A549 (cell line): ENCODE measurements around the gene PIK3R2. TPM values are rescaled to one million over a fixed set of nuclear protein-coding genes. Genes with fewer than 3 reads are reported as not detected.

Experiments used
- ATAC-seq, 2 experiments: fragments of 200-7000 bp in 1 of 2; fragments of >200 bp in 1 of 2; cut with Nextera tagmentation in 1 of 2; cut with Tn5 transposase in 1 of 2; 3 replicates each; pipeline versions ENCODE4 v1.8.0 to v1.9.1; 2018 to 2020; ENCODE audit warnings: mild to moderate bottlenecking in 1 of 2, moderate library complexity in 1 of 2
- CTCF ChIA-PET: fragments of 300-600 bp; sonication (Branson Sonifier 250); formaldehyde crosslinking; extraction: SDS; loops from one replicate; lab custom pipeline; 2021; ENCODE audit warnings: antibody characterized with exemption, inconsistent platforms; lab: Yijun Ruan, JAX
- POLR2A ChIA-PET: fragments of 350-600 bp; formaldehyde crosslinking; extraction: SDS; loops from one replicate; lab custom pipeline; 2021; ENCODE audit warnings: antibody characterized with exemption, inconsistent platforms; lab: Yijun Ruan, JAX
- DNase-seq, 2 experiments: peaks; one replicate each; pipeline versions ENCODE4 v3.0.0 to v3.0.0-alpha.2; 2011 to 2016; ENCODE audit warnings: low read depth in 1 of 2, low spot score in 1 of 2
- FAIRE-seq: peaks from 2 replicates; lab custom pipeline; 2011; peaks lifted over from hg19 to GRCh38; lab: Jason Lieb, UNC
- H3K27ac ChIP-seq, 2 experiments: fragments of >200 bp; sonication (Bioruptor Twin); formaldehyde crosslinking; 3 replicates each; pipeline ENCODE4 v1.5.1; 2016 to 2017
- H3K4me1 ChIP-seq: fragments of >200 bp; sonication (Bioruptor Twin); formaldehyde crosslinking; 3 replicates; pipeline ENCODE4 v1.6.1; 2016
- H3K4me2 ChIP-seq: fragments of >200 bp; sonication (Bioruptor Twin); formaldehyde crosslinking; 3 replicates; pipeline ENCODE4 v1.6.1; 2016
- H3K4me3 ChIP-seq: fragments of >200 bp; sonication (Bioruptor Twin); formaldehyde crosslinking; 3 replicates; pipeline ENCODE4 v1.5.1; 2016
- H3K9me3 ChIP-seq: fragments of >200 bp; sonication (Bioruptor Twin); formaldehyde crosslinking; 3 replicates; pipeline ENCODE4 v1.6.1; 2016
- ATOH8 ChIP-seq: fragments of 250-450 bp; sonication (Bioruptor Pico); IDR thresholded peaks from 2 replicates; pipeline ENCODE4 v1.5.0; 2020; ENCODE audit warnings: low read depth, mild to moderate bottlenecking, moderate library complexity
- CTCF ChIP-seq: fragments of >200 bp; sonication (Bioruptor Twin); formaldehyde crosslinking; IDR thresholded peaks from 3 replicates; pipeline ENCODE4 v1.5.1; 2016
- EHMT2 ChIP-seq: fragments of 200-600 bp; sonication (generic); IDR thresholded peaks from 2 replicates; pipeline ENCODE4 v1.6.1; 2016; ENCODE audit warnings: antibody characterized with exemption, low read depth, mild to moderate bottlenecking, moderate library complexity
- ELK1 ChIP-seq: fragments of 150-350 bp; IDR thresholded peaks from 2 replicates; pipeline ENCODE4 v1.6.1; 2014; ENCODE audit warnings: low read depth, mild to moderate bottlenecking, low read length
- EP300 ChIP-seq, 2 experiments: fragments of >200 bp; sonication (Bioruptor Twin); formaldehyde crosslinking; IDR thresholded peaks; 2 replicates in 1 of 2; 3 replicates in 1 of 2; pipeline ENCODE4 v1.6.1; 2016 to 2017
- FOSB ChIP-seq: fragments of 250-450 bp; sonication (Bioruptor Pico); IDR thresholded peaks from 2 replicates; pipeline ENCODE4 v1.5.0; 2020; ENCODE audit warnings: mild to moderate bottlenecking, moderate library complexity
- FOSL2 ChIP-seq, 2 experiments: fragments of 450-650 bp in 1 of 2; fragments of >200 bp in 1 of 2; sonication (Bioruptor Twin) in 1 of 2; formaldehyde crosslinking; IDR thresholded peaks; 2 replicates each; pipeline versions ENCODE4 v1.5.0 to v1.6.1; 2016 to 2020; ENCODE audit warnings: mild to moderate bottlenecking in 1 of 2, moderate library complexity in 1 of 2
- GATA3 ChIP-seq: IDR thresholded peaks from 2 replicates; pipeline ENCODE4 v1.6.1; 2012; ENCODE audit warnings: borderline replicate concordance
- HEYL ChIP-seq: fragments of 250-450 bp; sonication (Bioruptor Pico); IDR thresholded peaks from 2 replicates; pipeline ENCODE4 v1.8.0; 2021; ENCODE audit warnings: mild to moderate bottlenecking, moderate library complexity
- HMGXB4 ChIP-seq: fragments of 250-450 bp; sonication (Bioruptor Pico); IDR thresholded peaks from 2 replicates; pipeline ENCODE4 v1.5.0; 2021; ENCODE audit warnings: mild to moderate bottlenecking, moderate library complexity, borderline replicate concordance
- HOXB13 ChIP-seq: fragments of 250-450 bp; sonication (Bioruptor Pico); IDR thresholded peaks from 2 replicates; pipeline ENCODE4 v1.5.0; 2020; ENCODE audit warnings: low read depth, mild to moderate bottlenecking, moderate library complexity
- HOXB5 ChIP-seq: fragments of 250-450 bp; sonication (Bioruptor Pico); IDR thresholded peaks from 2 replicates; pipeline ENCODE4 v1.5.0; 2020; ENCODE audit warnings: mild to moderate bottlenecking, moderate library complexity
- JUN ChIP-seq, 2 experiments: fragments of >200 bp; sonication (Bioruptor Twin); formaldehyde crosslinking; IDR thresholded peaks; 2 replicates in 1 of 2; 3 replicates in 1 of 2; pipeline ENCODE4 v1.6.1; 2016 to 2017
- KDM1A ChIP-seq: fragments of 200-600 bp; sonication (generic); IDR thresholded peaks from 2 replicates; pipeline ENCODE4 v1.6.1; 2016; ENCODE audit warnings: low read depth, mild to moderate bottlenecking
- KDM5A ChIP-seq: fragments of 200-600 bp; sonication (generic); IDR thresholded peaks from 2 replicates; pipeline ENCODE4 v1.6.1; 2016; ENCODE audit warnings: antibody characterized with exemption, mild to moderate bottlenecking
- MAX ChIP-seq: IDR thresholded peaks from 2 replicates; pipeline ENCODE4 v1.6.1; 2012
- MAZ ChIP-seq: fragments of 150-350 bp; IDR thresholded peaks from 2 replicates; pipeline ENCODE4 v1.6.1; 2014; ENCODE audit warnings: antibody characterized with exemption, low read depth, low read length, borderline replicate concordance
- NPAS2 ChIP-seq: fragments of 250-450 bp; sonication (Bioruptor Pico); IDR thresholded peaks from 2 replicates; pipeline ENCODE4 v1.8.0; 2022; ENCODE audit warnings: mild to moderate bottlenecking, moderate library complexity, borderline replicate concordance
- PHF8 ChIP-seq: fragments of 200-600 bp; sonication (generic); IDR thresholded peaks from 2 replicates; pipeline ENCODE4 v1.6.1; 2016; ENCODE audit warnings: low read depth, mild to moderate bottlenecking, antibody characterized with exemption, moderate library complexity, borderline replicate concordance
- POLR2AphosphoS2 ChIP-seq: conservative IDR thresholded peaks from 2 replicates; pipeline ENCODE4 v1.6.1; 2012; ENCODE audit warnings: low read length, improper control_type of control experiment, inconsistent platforms
- RAD21 ChIP-seq, 2 experiments: fragments of >200 bp in 1 of 2; sonication (Bioruptor Twin) in 1 of 2; formaldehyde crosslinking in 1 of 2; IDR thresholded peaks in 1 of 2; conservative IDR thresholded peaks in 1 of 2; 2 replicates in 1 of 2; 3 replicates in 1 of 2; pipeline ENCODE4 v1.6.1; 2012 to 2018; ENCODE audit warnings: inconsistent platforms in 1 of 2
- RCOR1 ChIP-seq: fragments of 150-350 bp; IDR thresholded peaks from 2 replicates; pipeline ENCODE4 v1.6.1; 2014; ENCODE audit warnings: antibody characterized with exemption, low read length, low read depth
- RNF2 ChIP-seq: fragments of 200-600 bp; sonication (generic); IDR thresholded peaks from 2 replicates; pipeline ENCODE4 v1.6.1; 2016; ENCODE audit warnings: low read depth, mild to moderate bottlenecking, antibody characterized with exemption, moderate library complexity, borderline replicate concordance
- ZFP36 ChIP-seq: fragments of 450-650 bp; IDR thresholded peaks from 2 replicates; pipeline ENCODE4 v1.6.1; 2014; ENCODE audit warnings: borderline replicate concordance; ENCODE audit not compliant: partially characterized antibody
- WGBS: methylation state at CpG from one replicate; pipeline ENCODE4 v1.1.6; 2017; ENCODE audit errors: missing lambda C conversion rate; 5-methylcytosine and 5-hydroxymethylcytosine counted together
- polyA plus RNA-seq, 4 experiments: library from polyadenylated mRNA; depleted of rRNA in 3 of 4; stranded (reverse); fragments of >200 nt; fragmentation: RNase III in 1 of 4; extraction: RNeasy Plus Mini Kit Qiagen cat#74134 plus additional on column Dnase treatment in 1 of 4; gene quantifications; 2 replicates in 3 of 4; 3 replicates in 1 of 4; pipeline ENCODE4 v1.2.3, GENCODE V29; 2011 to 2017

PIK3R2 gene
- polyA plus RNA-seq, 2 of the 4 experiments (the other 2 are of a cell fraction), result 6.7 to 8.3 TPM

GRCh38 chr19:18122860-18123795 is 29.8 kb upstream of the PIK3R2 start:
- Histone ChIP-seq H3K4me1 (0 out of 3 replicates have a peak, but pooled peaks cover 5% of the 10 kb centered on the region), H3K4me3 (no peak overlapping the region)
- DNase-seq (no peak), FAIRE-seq (no peak)
- ChIA-PET CTCF (interaction anchor here (1.3 to 1.8 kb wide), 3 partner anchors 9 to 45 kb away, joined by 3 to 7 read pairs (median 3); no protein-coding TSS in a partner anchor), POLR2A (interaction anchor here (0.5 kb wide), 1 partner anchor 74 kb away, joined by 3 read pairs; no protein-coding TSS in a partner anchor)
- 85% methylated on average over 18 of the region's 27 CpGs for WGBS
- TF ChIP-seq KDM5A (no peak), JUN (IDR thresholded peaks at IDR 0.05) (no peak), GATA3 (no peak), RAD21 (conservative IDR thresholded peaks at IDR 0.05 in 1 of 2, IDR thresholded peaks at IDR 0.05 in 1 of 2) (no peak), POLR2AphosphoS2 (no peak), EP300 (IDR thresholded peaks at IDR 0.05) (no peak)
- TF ChIP-seq, all 56 proteins: peak for 0
- no peak overlapping the region for H3K27ac ChIP-seq
- no peak for ATAC-seq
- no peaks in the 10 kb centered on the region for H3K9me3 ChIP-seq
- no peak overlapping the region for H3K4me2 ChIP-seq

- no peak overlapping the region for H3K4me2 ChIP-seq
- ChIA-PET POLR2A (no interaction called here), CTCF (interaction anchor here (0.9 to 1.7 kb wide), 2 partner anchors 10 to 44 kb away, joined by 4 to 8 read pairs; no protein-coding TSS in a partner anchor)
- no peak overlapping the region for H3K4me3 ChIP-seq
- H3K9me3 ChIP-seq, result no peaks in the 10 kb centered on the region
- 0 out of 3 replicates have a peak, but pooled peaks cover 2% of the 10 kb centered on the region for H3K4me1 ChIP-seq
- 87% methylated on average over 6 of the region's 26 CpGs for WGBS
- no peak for TF ChIP-seq FOSB (CRISPR knock-in tag)
- no peak for TF ChIP-seq HOXB5
- no peak for TF ChIP-seq MAZ
- TF ChIP-seq ZFP36, result no peak
- TF ChIP-seq RNF2, result no peak
- no peak for TF ChIP-seq MAX
- no peak for TF ChIP-seq KDM1A
- TF ChIP-seq FOSL2 (IDR thresholded peaks at IDR 0.05), result no peak
- TF ChIP-seq FOSL2 (CRISPR knock-in tag; IDR thresholded peaks at IDR 0.05), result no peak
- no peak for TF ChIP-seq CTCF
- TF ChIP-seq ELK1, result no peak
- ATAC-seq (no peak), DNase-seq (no peak), FAIRE-seq (no peak)
- H3K27ac ChIP-seq, result no peak overlapping the region
These were observed 29.1 kb upstream of the PIK3R2 start for GRCh38 chr19:18123819-18124218.

- CTCF ChIA-PET, result interaction anchor here (0.5 to 1.9 kb wide), 3 partner anchors 13 to 858 kb away, joined by 3 to 6 read pairs (median 3); no protein-coding TSS in a partner anchor
- FAIRE-seq (no peak), DNase-seq (no peak), ATAC-seq (no peak)
- no peaks in the 10 kb centered on the region for H3K9me3 ChIP-seq
- 81% methylated on average over 2 of the region's 2 CpGs for WGBS
- POLR2A ChIA-PET, result no interaction called here
- TF ChIP-seq RCOR1 (no peak), ATOH8 (no peak), KDM1A (no peak), HOXB13 (CRISPR knock-in tag) (no peak), NPAS2 (CRISPR knock-in tag) (no peak), PHF8 (no peak), HEYL (CRISPR knock-in tag) (no peak), POLR2AphosphoS2 (no peak), JUN (IDR thresholded peaks at IDR 0.05) (no peak), EHMT2 (no peak), HMGXB4 (no peak), RNF2 (no peak)
- H3K27ac ChIP-seq, result no peak overlapping the region
- H3K4me2 ChIP-seq, result no peak overlapping the region
- H3K4me1 ChIP-seq, result no peaks in the 10 kb centered on the region
- H3K4me3 ChIP-seq, result no peak overlapping the region
These were observed 26.9 kb upstream of the PIK3R2 start for GRCh38 chr19:18126097-18126496.
